Peyer's patch (tissue), 4 donors: ENCODE measurements around the gene PGBD5.

ENCODE experiments used
- POLR2A ChIP-seq, 2 donors: fragments of 450-650 bp; IDR thresholded peaks; one replicate each; pipeline ENCODE4 v1.5.1; 2017; ENCODE audit warnings: antibody characterized with exemption in 2 of 2, mild to moderate bottlenecking in 2 of 2, moderate library complexity in 2 of 2
- TF ChIP-seq, protein P1 (sequence below), 6 experiments: fragments of 450-650 bp in 4 of 6; fragments of 200-600 bp in 2 of 6; sonication (generic) in 1 of 6; IDR thresholded peaks; one replicate each; pipeline ENCODE4 v1.5.1; 2017 to 2019; ENCODE audit warnings: antibody characterized with exemption in 6 of 6, mild to moderate bottlenecking in 3 of 6, moderate library complexity in 1 of 6

DNA sequence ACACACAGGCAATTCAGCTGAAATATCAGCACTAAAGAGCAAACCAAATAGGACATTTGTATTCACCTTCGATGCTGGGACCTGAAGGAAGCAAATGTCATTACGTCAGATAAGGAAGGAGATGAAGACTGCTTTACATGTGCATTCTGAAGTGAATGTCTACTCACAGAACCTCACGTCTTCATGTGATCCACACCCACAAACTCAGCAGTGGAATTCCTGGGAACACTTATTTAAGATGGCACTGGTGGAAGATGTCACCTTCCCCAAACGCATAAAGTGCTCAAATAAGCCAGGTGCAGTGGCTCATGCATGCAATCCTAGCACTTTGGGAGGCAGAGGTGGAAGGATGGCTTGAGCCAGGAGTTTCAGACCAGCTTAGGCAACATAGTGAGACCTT is 11.4 kb downstream of the PGBD5 start:
- TF ChIP-seq, protein P1, sequence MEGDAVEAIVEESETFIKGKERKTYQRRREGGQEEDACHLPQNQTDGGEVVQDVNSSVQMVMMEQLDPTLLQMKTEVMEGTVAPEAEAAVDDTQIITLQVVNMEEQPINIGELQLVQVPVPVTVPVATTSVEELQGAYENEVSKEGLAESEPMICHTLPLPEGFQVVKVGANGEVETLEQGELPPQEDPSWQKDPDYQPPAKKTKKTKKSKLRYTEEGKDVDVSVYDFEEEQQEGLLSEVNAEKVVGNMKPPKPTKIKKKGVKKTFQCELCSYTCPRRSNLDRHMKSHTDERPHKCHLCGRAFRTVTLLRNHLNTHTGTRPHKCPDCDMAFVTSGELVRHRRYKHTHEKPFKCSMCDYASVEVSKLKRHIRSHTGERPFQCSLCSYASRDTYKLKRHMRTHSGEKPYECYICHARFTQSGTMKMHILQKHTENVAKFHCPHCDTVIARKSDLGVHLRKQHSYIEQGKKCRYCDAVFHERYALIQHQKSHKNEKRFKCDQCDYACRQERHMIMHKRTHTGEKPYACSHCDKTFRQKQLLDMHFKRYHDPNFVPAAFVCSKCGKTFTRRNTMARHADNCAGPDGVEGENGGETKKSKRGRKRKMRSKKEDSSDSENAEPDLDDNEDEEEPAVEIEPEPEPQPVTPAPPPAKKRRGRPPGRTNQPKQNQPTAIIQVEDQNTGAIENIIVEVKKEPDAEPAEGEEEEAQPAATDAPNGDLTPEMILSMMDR (IDR thresholded peaks at IDR 0.05), result no peak
- TF ChIP-seq POLR2A (IDR thresholded peaks at IDR 0.05), result no peak
